ENCODE results near the gene PRDM11.

Gene PRDM11

GRCh38 chr11:45157247-45158209 lies 11.1 kb downstream of the PRDM11 start:
- Histone ChIP-seq H3K9me3 (ENCODE audit: low read depth, low read length) (no peaks in the 10 kb centered on the region), H3K27ac (no peak overlapping the region), H3K4me3 (peak overlapping the region; percentile 33), H3K9ac (ENCODE audit: insufficient read length) (peak overlapping the region; percentile 55), H3K36me3 (ENCODE audit: insufficient read depth, low read length) (no peaks in the 10 kb centered on the region)
- no peak for DNase-seq (ENCODE audit: low read depth, low spot score)
- TF ChIP-seq EZH2 (IDR thresholded peaks at IDR 0.05) (no peak), FOXP2 (optimal IDR thresholded peaks at IDR 0.05; ENCODE audit: control extremely low read depth, extremely low read length, insufficient read depth) (no peak), POLR2AphosphoS5 (IDR thresholded peaks at IDR 0.05; ENCODE audit: borderline replicate concordance, low read depth, low read length) (no peak)

GRCh38 chr11:45158210-45158731 lies 11.8 kb downstream of the PRDM11 start:
- no peak for TF ChIP-seq FOXP2 (optimal IDR thresholded peaks at IDR 0.05; ENCODE audit: control extremely low read depth, extremely low read length, insufficient read depth)
- H3K4me3 ChIP-seq, result peak overlapping the region; percentile 33
- H3K9ac ChIP-seq (ENCODE audit: insufficient read length), result peak overlapping the region; percentile 55
- H3K27ac ChIP-seq, result peak overlapping the region; percentile 4; the same call in 1 of the 2 replicates
- no peaks in the 10 kb centered on the region for H3K36me3 ChIP-seq (ENCODE audit: insufficient read depth, low read length)
- no peaks in the 10 kb centered on the region for H3K9me3 ChIP-seq (ENCODE audit: low read depth, low read length)
- DNase-seq (ENCODE audit: low read depth, low spot score), result no peak

DNA sequence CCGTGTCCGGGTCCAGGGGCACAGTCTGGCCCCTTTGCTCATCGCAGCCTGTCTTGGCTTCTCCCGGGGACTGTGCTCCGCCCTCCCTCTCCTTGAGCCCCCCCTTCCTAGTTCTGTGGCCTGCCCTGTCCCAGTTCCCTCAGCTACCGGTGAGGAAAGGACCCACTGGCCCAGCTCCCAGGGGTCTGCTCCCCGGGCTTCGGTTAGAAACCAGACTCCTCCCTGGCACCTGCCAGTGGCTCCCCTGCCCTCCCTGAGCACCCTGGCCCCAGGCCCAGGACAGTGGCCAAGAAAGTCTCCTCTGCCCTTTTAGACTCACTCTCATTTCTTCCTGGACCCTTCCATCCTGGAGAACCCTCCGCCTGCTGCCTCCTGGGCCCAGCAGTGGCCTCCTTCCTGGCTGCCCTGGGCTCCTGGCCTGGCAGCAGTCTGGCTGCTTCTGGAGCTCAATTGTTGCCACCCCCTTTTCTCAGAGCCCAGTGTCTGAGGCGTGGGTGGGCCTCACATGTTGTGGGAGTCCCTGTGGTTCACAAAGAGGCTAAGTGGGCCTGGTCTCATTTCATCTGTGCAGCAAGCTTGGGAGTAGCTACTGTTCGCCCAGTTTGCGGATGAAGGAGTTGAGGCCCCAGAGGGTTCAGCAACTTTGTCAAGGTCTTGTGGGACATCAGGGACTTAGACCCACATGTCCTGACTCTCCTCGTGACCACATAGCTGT lies 12.6 kb downstream of the PRDM11 start:
- no peaks in the 10 kb centered on the region for H3K9me3 ChIP-seq (ENCODE audit: low read depth, low read length)
- no peak for DNase-seq (ENCODE audit: low read depth, low spot score)

DNA sequence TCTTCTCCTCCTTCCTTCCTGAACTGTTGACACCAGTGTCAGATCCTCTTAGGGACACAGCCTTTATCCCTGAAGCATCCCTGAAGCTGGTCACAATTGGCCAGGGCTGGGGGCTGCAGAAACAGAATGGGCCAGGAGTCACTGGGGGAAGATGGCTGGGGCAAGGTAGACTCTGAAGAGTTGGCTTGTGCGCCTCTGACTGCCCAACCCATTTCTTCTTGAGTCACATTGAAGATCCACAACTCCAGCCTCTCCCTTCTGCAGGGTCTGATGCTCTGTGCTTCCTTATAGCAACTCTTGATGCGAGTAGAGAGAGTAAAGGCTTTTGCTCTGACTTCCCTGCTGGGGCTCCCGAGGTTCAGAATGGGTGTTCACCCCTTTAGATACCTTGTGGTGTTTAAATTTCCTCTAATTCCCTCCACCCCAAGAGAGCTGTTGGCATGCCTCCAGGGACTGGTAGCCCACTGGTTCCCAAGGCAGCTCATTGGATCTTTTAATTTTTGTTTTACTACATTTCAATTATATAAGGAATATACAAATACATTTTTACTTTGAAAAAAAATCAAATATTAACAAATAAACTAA lies 13.4 kb downstream of the PRDM11 start:
- TF ChIP-seq EZH2 (IDR thresholded peaks at IDR 0.05) (no peak), FOXP2 (optimal IDR thresholded peaks at IDR 0.05; ENCODE audit: control extremely low read depth, extremely low read length, insufficient read depth) (no peak), POLR2AphosphoS5 (IDR thresholded peaks at IDR 0.05; ENCODE audit: borderline replicate concordance, low read depth, low read length) (no peak)
- Histone ChIP-seq H3K9me3 (ENCODE audit: low read depth, low read length) (no peaks in the 10 kb centered on the region), H3K4me3 (no peak overlapping the region), H3K27ac (no peak overlapping the region), H3K36me3 (ENCODE audit: insufficient read depth, low read length) (no peaks in the 10 kb centered on the region), H3K9ac (ENCODE audit: insufficient read length) (no peak overlapping the region)
- no peak for DNase-seq (ENCODE audit: low read depth, low spot score)

More for the DNA sequence above, 12.6 kb downstream of the PRDM11 start:
- no peak overlapping the region for H3K27ac ChIP-seq
- no peak overlapping the region for H3K4me3 ChIP-seq
- H3K36me3 ChIP-seq (ENCODE audit: insufficient read depth, low read length), result no peaks in the 10 kb centered on the region
- no peak for TF ChIP-seq POLR2AphosphoS5 (IDR thresholded peaks at IDR 0.05; ENCODE audit: borderline replicate concordance, low read depth, low read length)
- no peak for TF ChIP-seq FOXP2 (optimal IDR thresholded peaks at IDR 0.05; ENCODE audit: control extremely low read depth, extremely low read length, insufficient read depth)
- no peak for TF ChIP-seq EZH2 (IDR thresholded peaks at IDR 0.05)
- no peak overlapping the region for H3K9ac ChIP-seq (ENCODE audit: insufficient read length)

- Histone ChIP-seq H3K9ac (ENCODE audit: insufficient read length) (no peak overlapping the region), H3K4me3 (no peak overlapping the region), H3K27ac (no peak overlapping the region), H3K9me3 (ENCODE audit: low read depth, low read length) (no peaks in the 10 kb centered on the region), H3K36me3 (ENCODE audit: insufficient read depth, low read length) (no peaks in the 10 kb centered on the region)
- no peak for TF ChIP-seq EZH2 (IDR thresholded peaks at IDR 0.05)
- TF ChIP-seq FOXP2 (optimal IDR thresholded peaks at IDR 0.05; ENCODE audit: control extremely low read depth, extremely low read length, insufficient read depth), result no peak
- TF ChIP-seq POLR2AphosphoS5 (IDR thresholded peaks at IDR 0.05; ENCODE audit: borderline replicate concordance, low read depth, low read length), result no peak
- no peak for DNase-seq (ENCODE audit: low read depth, low spot score)
Observed at GRCh38 chr11:45161252-45162063, 15.0 kb downstream of the PRDM11 start.

- Histone ChIP-seq H3K27ac (no peak overlapping the region), H3K9ac (ENCODE audit: insufficient read length) (no peak overlapping the region), H3K36me3 (ENCODE audit: insufficient read depth, low read length) (no peaks in the 10 kb centered on the region), H3K4me3 (no peak overlapping the region), H3K9me3 (ENCODE audit: low read depth, low read length) (no peaks in the 10 kb centered on the region)
- DNase-seq (ENCODE audit: low read depth, low spot score), result no peak
- TF ChIP-seq POLR2AphosphoS5 (IDR thresholded peaks at IDR 0.05; ENCODE audit: borderline replicate concordance, low read depth, low read length) (no peak), EZH2 (IDR thresholded peaks at IDR 0.05) (no peak), FOXP2 (optimal IDR thresholded peaks at IDR 0.05; ENCODE audit: control extremely low read depth, extremely low read length, insufficient read depth) (no peak)
Observed at GRCh38 chr11:45162064-45162375, 15.6 kb downstream of the PRDM11 start.

GRCh38 chr11:45162916-45163879 lies 16.8 kb downstream of the PRDM11 start:
- H3K27ac ChIP-seq, result no peak overlapping the region
- H3K9me3 ChIP-seq (ENCODE audit: low read depth, low read length), result no peaks in the 10 kb centered on the region
- no peak overlapping the region for H3K9ac ChIP-seq (ENCODE audit: insufficient read length)
- no peak for TF ChIP-seq FOXP2 (optimal IDR thresholded peaks at IDR 0.05; ENCODE audit: control extremely low read depth, extremely low read length, insufficient read depth)
- no peak for TF ChIP-seq EZH2 (IDR thresholded peaks at IDR 0.05)
- no peak for TF ChIP-seq POLR2AphosphoS5 (IDR thresholded peaks at IDR 0.05; ENCODE audit: borderline replicate concordance, low read depth, low read length)
- no peak overlapping the region for H3K4me3 ChIP-seq
- no peaks in the 10 kb centered on the region for H3K36me3 ChIP-seq (ENCODE audit: insufficient read depth, low read length)
- no peak for DNase-seq (ENCODE audit: low read depth, low spot score)

Measured in SK-N-MC (cell line).